Measurements from ENCODE around the gene KIAA0408. TPM values are rescaled to one million over a fixed set of nuclear protein-coding genes. Genes with fewer than 3 reads are reported as not detected.
"Not testable (repeated sequence)": the region's sequence is repeated elsewhere in the genome, so short reads cannot be mapped to it uniquely, and the experiment has no call there.

The KIAA0408 gene
- polyA plus RNA-seq, 12 donors, result 16.2 to 30.1 (median 23.4) TPM; not detected in 1

GRCh38 chr6:127415096-127415495 is 44.1 kb downstream of the KIAA0408 start:
- no peak for DNase-seq

- not testable (repeated sequence) for DNase-seq
Observed at GRCh38 chr6:127413123-127413522, 46.1 kb downstream of the KIAA0408 start.

GRCh38 chr6:127412016-127412415 is 47.2 kb downstream of the KIAA0408 start:
- DNase-seq, result not testable (repeated sequence)

Other genes with a start within 250 kb of the KIAA0408 start
- gene RNF146, start 192.5 kb downstream of the KIAA0408 start, polyA plus RNA-seq (ENCODE audit: insufficient read length in 12 of 12), result 10 to 100 TPM in 11 of 12 donors, not detected in 1; 47.6 to 83.9 (median 66.6) TPM
- gene ECHDC1, start 115.8 kb downstream of the KIAA0408 start, polyA plus RNA-seq (ENCODE audit: insufficient read length in 12 of 12), result 10 to 100 TPM in 11 of 12 donors, not detected in 1; 59.1 to 85.1 (median 74.1) TPM
- 1 to 10 TPM in 2 of 12 donors, under 1 TPM in 7, not detected in 3; 0.59 to 1.3 (median 0.92) TPM for gene C6orf58, start 117.8 kb upstream of the KIAA0408 start, polyA plus RNA-seq (ENCODE audit: insufficient read length in 12 of 12)